ENCODE data around the gene CHIT1. TPM values are rescaled to one million over a fixed set of nuclear protein-coding genes. Genes with fewer than 3 reads are reported as not detected.

CHIT1 gene
- total RNA-seq, 1 donor from 2014 or later: not detected

Other genes with a start within 250 kb of the CHIT1 start
- gene TMEM183A, start 222.3 kb downstream of the CHIT1 start, total RNA-seq: 97.8 and 113 TPM in 2 replicates
- gene PPFIA4, start 203.2 kb downstream of the CHIT1 start, total RNA-seq: 0.11 and 0.53 TPM in 2 replicates
- not detected in 2 replicates for gene MYOG, start 143.7 kb downstream of the CHIT1 start, total RNA-seq
- not detected in 2 replicates for gene ADORA1, start 101.9 kb downstream of the CHIT1 start, total RNA-seq
- not detected in 2 replicates for gene MYBPH, start 53.8 kb downstream of the CHIT1 start, total RNA-seq
- not detected in 2 replicates for gene CHI3L1, start 43.0 kb downstream of the CHIT1 start, total RNA-seq
- gene BTG2, start 75.8 kb upstream of the CHIT1 start, total RNA-seq: 39.5 and 51.9 TPM in 2 replicates
- 0.07 and 0.67 TPM in 2 replicates for gene FMOD, start 121.4 kb upstream of the CHIT1 start, total RNA-seq
- gene PRELP, start 246.1 kb upstream of the CHIT1 start, total RNA-seq: not detected in 2 replicates

Data from pulmonary artery endothelial cell (primary cell).